Rectal smooth muscle tissue (tissue), 1 donor: Measurements from ENCODE around the gene TXNDC2.
"Not testable (repeated sequence)": the region's sequence is repeated elsewhere in the genome, so short reads cannot be mapped to it uniquely, and the experiment has no call there.

Experiments used
- H3K27ac ChIP-seq: one replicate; pipeline ENCODE4 v1.7.0; 2013; ENCODE audit warnings: low read depth, low read length, inconsistent platforms
- H3K27me3 ChIP-seq: one replicate; pipeline ENCODE4 v1.7.0; 2013; ENCODE audit warnings: low read length; ENCODE audit not compliant: control insufficient read depth, insufficient read depth
- H3K36me3 ChIP-seq: one replicate; pipeline ENCODE4 v1.7.0; 2013; ENCODE audit warnings: low read length; ENCODE audit not compliant: control insufficient read depth, insufficient read depth
- H3K4me1 ChIP-seq: one replicate; pipeline ENCODE4 v1.7.0; 2013; ENCODE audit warnings: low read length; ENCODE audit not compliant: control insufficient read depth, insufficient read depth
- H3K4me3 ChIP-seq: one replicate; pipeline ENCODE4 v1.7.0; 2013; ENCODE audit warnings: low read length
- H3K9ac ChIP-seq: one replicate; pipeline ENCODE4 v1.7.0; 2013; ENCODE audit warnings: low read length

TXNDC2 gene

GRCh38 chr18:9876867-9877654, 8.7 kb upstream of the TXNDC2 start:
- Histone ChIP-seq H3K9ac (no peak overlapping the region), H3K36me3 (no peaks in the 10 kb centered on the region), H3K27me3 (no peaks in the 10 kb centered on the region), H3K4me3 (peak overlapping the region; percentile 17), H3K27ac (peak overlapping the region; percentile 12), H3K4me1 (no peaks in the 10 kb centered on the region)

- no peaks in the 10 kb centered on the region for H3K4me1 ChIP-seq
- H3K9ac ChIP-seq = no peak overlapping the region
- H3K36me3 ChIP-seq = no peaks in the 10 kb centered on the region
- no peak overlapping the region for H3K4me3 ChIP-seq
- no peaks in the 10 kb centered on the region for H3K27me3 ChIP-seq
- H3K27ac ChIP-seq = no peak overlapping the region
These were observed 8.1 kb upstream of the TXNDC2 start for GRCh38 chr18:9877655-9878014.

GRCh38 chr18:9878095-9878494, 7.7 kb upstream of the TXNDC2 start:
- Histone ChIP-seq H3K27ac (no peak overlapping the region), H3K36me3 (no peaks in the 10 kb centered on the region), H3K4me1 (no peaks in the 10 kb centered on the region), H3K4me3 (no peak overlapping the region), H3K9ac (no peak overlapping the region), H3K27me3 (no peaks in the 10 kb centered on the region)

GRCh38 chr18:9878783-9879242, 7.0 kb upstream of the TXNDC2 start:
- no peaks in the 10 kb centered on the region for H3K36me3 ChIP-seq
- H3K27me3 ChIP-seq = no peaks in the 10 kb centered on the region
- no peaks in the 10 kb centered on the region for H3K4me1 ChIP-seq
- H3K4me3 ChIP-seq = no peak overlapping the region
- H3K9ac ChIP-seq = no peak overlapping the region
- H3K27ac ChIP-seq = no peak overlapping the region

- Histone ChIP-seq H3K27me3 (no peaks in the 10 kb centered on the region), H3K4me1 (no peaks in the 10 kb centered on the region), H3K4me3 (no peak overlapping the region), H3K27ac (peak overlapping the region; percentile 46), H3K36me3 (no peaks in the 10 kb centered on the region), H3K9ac (no peak overlapping the region)
These were observed 1.7 kb upstream of the TXNDC2 start for GRCh38 chr18:9884090-9884489.

GRCh38 chr18:9884532-9885140, 1.1 kb upstream of the TXNDC2 start:
- H3K4me1 ChIP-seq = no peaks in the 10 kb centered on the region
- no peak overlapping the region for H3K4me3 ChIP-seq
- H3K36me3 ChIP-seq = no peaks in the 10 kb centered on the region
- peak overlapping the region; percentile 46 for H3K27ac ChIP-seq
- H3K27me3 ChIP-seq = no peaks in the 10 kb centered on the region
- H3K9ac ChIP-seq = no peak overlapping the region

GRCh38 chr18:9886005-9886348, 204 bp downstream of the TXNDC2 start:
- Histone ChIP-seq H3K4me3 (no peak overlapping the region), H3K4me1 (no peaks in the 10 kb centered on the region), H3K9ac (no peak overlapping the region), H3K27me3 (no peaks in the 10 kb centered on the region), H3K27ac (no peak overlapping the region), H3K36me3 (no peaks in the 10 kb centered on the region)

- Histone ChIP-seq H3K27ac (no peak overlapping the region), H3K36me3 (no peaks in the 10 kb centered on the region), H3K9ac (no peak overlapping the region), H3K4me3 (no peak overlapping the region), H3K27me3 (no peaks in the 10 kb centered on the region), H3K4me1 (no peaks in the 10 kb centered on the region)
These were observed 2.2 kb downstream of the TXNDC2 start for GRCh38 chr18:9887992-9888391.

- Histone ChIP-seq H3K27me3 (no peaks in the 10 kb centered on the region), H3K36me3 (no peaks in the 10 kb centered on the region), H3K4me1 (no peaks in the 10 kb centered on the region), H3K4me3 (no peak overlapping the region), H3K27ac (no peak overlapping the region), H3K9ac (no peak overlapping the region)
These were observed 4.4 kb downstream of the TXNDC2 start for GRCh38 chr18:9890196-9890595.

GRCh38 chr18:9890957-9891356, 5.2 kb downstream of the TXNDC2 start:
- H3K4me3 ChIP-seq = no peak overlapping the region
- H3K27ac ChIP-seq = no peak overlapping the region
- H3K27me3 ChIP-seq = no peaks in the 10 kb centered on the region
- H3K4me1 ChIP-seq = no peaks in the 10 kb centered on the region
- H3K9ac ChIP-seq = no peak overlapping the region
- no peaks in the 10 kb centered on the region for H3K36me3 ChIP-seq

- not testable (repeated sequence) for H3K36me3 ChIP-seq, H3K4me1 ChIP-seq, H3K27me3 ChIP-seq, H3K4me3 ChIP-seq, H3K9ac ChIP-seq, H3K27ac ChIP-seq
These were observed 5.7 kb downstream of the TXNDC2 start for GRCh38 chr18:9891515-9891914.

- Histone ChIP-seq H3K4me3 (no peak overlapping the region), H3K9ac (no peak overlapping the region), H3K4me1 (no peaks in the 10 kb centered on the region), H3K27me3 (no peaks in the 10 kb centered on the region), H3K27ac (no peak overlapping the region), H3K36me3 (no peaks in the 10 kb centered on the region)
These were observed 8.8 kb downstream of the TXNDC2 start for GRCh38 chr18:9894454-9895068.

GRCh38 chr18:9897129-9897528, 11.4 kb downstream of the TXNDC2 start:
- Histone ChIP-seq H3K36me3 (no peaks in the 10 kb centered on the region), H3K4me3 (no peak overlapping the region), H3K4me1 (no peaks in the 10 kb centered on the region), H3K27ac (no peak overlapping the region), H3K27me3 (no peaks in the 10 kb centered on the region), H3K9ac (no peak overlapping the region)
